ENCODE measurements around the gene PDE6B. TPM values are rescaled to one million over a fixed set of nuclear protein-coding genes. Genes with fewer than 3 reads are reported as not detected.

PDE6B gene
- total RNA-seq, 1 donor: under 0.01 TPM

GRCh38 chr4:675980-676870 is 50.9 kb downstream of the PDE6B start:
- TF ChIP-seq, protein P1, sequence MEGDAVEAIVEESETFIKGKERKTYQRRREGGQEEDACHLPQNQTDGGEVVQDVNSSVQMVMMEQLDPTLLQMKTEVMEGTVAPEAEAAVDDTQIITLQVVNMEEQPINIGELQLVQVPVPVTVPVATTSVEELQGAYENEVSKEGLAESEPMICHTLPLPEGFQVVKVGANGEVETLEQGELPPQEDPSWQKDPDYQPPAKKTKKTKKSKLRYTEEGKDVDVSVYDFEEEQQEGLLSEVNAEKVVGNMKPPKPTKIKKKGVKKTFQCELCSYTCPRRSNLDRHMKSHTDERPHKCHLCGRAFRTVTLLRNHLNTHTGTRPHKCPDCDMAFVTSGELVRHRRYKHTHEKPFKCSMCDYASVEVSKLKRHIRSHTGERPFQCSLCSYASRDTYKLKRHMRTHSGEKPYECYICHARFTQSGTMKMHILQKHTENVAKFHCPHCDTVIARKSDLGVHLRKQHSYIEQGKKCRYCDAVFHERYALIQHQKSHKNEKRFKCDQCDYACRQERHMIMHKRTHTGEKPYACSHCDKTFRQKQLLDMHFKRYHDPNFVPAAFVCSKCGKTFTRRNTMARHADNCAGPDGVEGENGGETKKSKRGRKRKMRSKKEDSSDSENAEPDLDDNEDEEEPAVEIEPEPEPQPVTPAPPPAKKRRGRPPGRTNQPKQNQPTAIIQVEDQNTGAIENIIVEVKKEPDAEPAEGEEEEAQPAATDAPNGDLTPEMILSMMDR (IDR thresholded peaks at IDR 0.05; ENCODE audit: insufficient read depth, low read depth, low read length): no peak
- DNase-seq (ENCODE audit: low read depth): no peak
- H3K4me3 ChIP-seq (ENCODE audit: low read depth, low read length): no peak overlapping the region

GRCh38 chr4:676871-677235 is 51.5 kb downstream of the PDE6B start:
- no peak for DNase-seq (ENCODE audit: low read depth)
- H3K4me3 ChIP-seq (ENCODE audit: low read depth, low read length): no peak overlapping the region
- TF ChIP-seq, protein P1 (IDR thresholded peaks at IDR 0.05; ENCODE audit: insufficient read depth, low read depth, low read length): no peak

- no peak overlapping the region for H3K4me3 ChIP-seq (ENCODE audit: low read depth, low read length)
- TF ChIP-seq, protein P1 (IDR thresholded peaks at IDR 0.05; ENCODE audit: insufficient read depth, low read depth, low read length): no peak
- DNase-seq (ENCODE audit: low read depth): no peak
Observed at GRCh38 chr4:677431-678293, 52.3 kb downstream of the PDE6B start.

DNA sequence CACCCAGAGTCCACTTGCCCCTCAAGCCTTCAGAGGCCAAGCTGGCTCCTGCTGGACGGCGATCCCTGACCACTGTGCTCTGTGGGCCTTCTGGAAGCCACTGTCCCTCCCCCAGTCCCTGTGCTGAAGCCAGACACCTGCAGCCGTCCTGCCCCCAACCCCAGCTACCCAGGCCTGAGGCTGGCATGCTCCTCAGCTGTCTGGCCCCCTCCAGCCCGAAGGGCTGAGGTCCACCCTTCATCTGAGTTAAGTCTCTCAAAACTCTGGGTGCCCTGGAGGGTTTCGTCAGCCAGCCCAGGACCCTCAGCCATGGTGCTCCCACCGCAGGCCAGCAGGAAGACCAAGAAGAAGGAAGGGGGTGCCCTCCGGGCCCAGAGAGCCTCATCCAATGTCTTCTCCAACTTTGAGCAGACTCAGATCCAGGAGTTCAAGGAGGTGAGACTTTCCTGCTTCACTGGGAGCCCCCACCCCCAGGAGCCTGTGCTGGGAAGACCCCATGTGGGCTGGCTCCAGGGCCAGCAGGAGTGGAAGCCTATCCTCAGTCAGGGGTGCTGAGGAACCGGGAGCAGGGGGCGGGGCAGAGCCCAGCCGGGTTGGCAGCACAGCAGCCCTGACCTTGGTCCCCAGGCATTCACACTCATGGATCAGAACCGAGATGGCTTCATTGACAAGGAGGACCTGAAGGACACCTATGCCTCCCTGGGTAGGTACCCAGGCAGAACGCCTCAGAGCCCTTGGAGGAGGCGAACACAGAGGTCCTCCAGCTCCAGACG is 53.1 kb downstream of the PDE6B start:
- DNase-seq (ENCODE audit: low read depth): no peak
- H3K4me3 ChIP-seq (ENCODE audit: low read depth, low read length): no peak overlapping the region
- TF ChIP-seq, protein P1 (IDR thresholded peaks at IDR 0.05; ENCODE audit: insufficient read depth, low read depth, low read length): no peak

- TF ChIP-seq, protein P1 (IDR thresholded peaks at IDR 0.05; ENCODE audit: insufficient read depth, low read depth, low read length): no peak
- no peak for DNase-seq (ENCODE audit: low read depth)
- no peak overlapping the region for H3K4me3 ChIP-seq (ENCODE audit: low read depth, low read length)
Observed at GRCh38 chr4:679104-679481, 53.7 kb downstream of the PDE6B start.

GRCh38 chr4:679629-680028 is 54.3 kb downstream of the PDE6B start:
- no peak overlapping the region for H3K4me3 ChIP-seq (ENCODE audit: low read depth, low read length)
- TF ChIP-seq, protein P1 (IDR thresholded peaks at IDR 0.05; ENCODE audit: insufficient read depth, low read depth, low read length): no peak
- no peak for DNase-seq (ENCODE audit: low read depth)

All from fibroblast of villous mesenchyme (primary cell).